GM19324 (cell line): Measurements from ENCODE around the gene PNMA6F.

Experiments used
- ATAC-seq: cut with Tn5 transposase; IDR thresholded peaks from one replicate; pipeline ENCODE4 v1.9.1; 2021; ENCODE audit warnings: mild to moderate bottlenecking, moderate library complexity; ENCODE audit not compliant: unreplicated experiment, low FRiP score

PNMA6F gene

GRCh38 chrX:153321381-153322124, at the start of gene PNMA6F:
Gene PNMA6F (minus strand): TSS chrX:153321767. CDS start chrX:153320674, 1,093 bp downstream.
- no peak for ATAC-seq

DNA sequence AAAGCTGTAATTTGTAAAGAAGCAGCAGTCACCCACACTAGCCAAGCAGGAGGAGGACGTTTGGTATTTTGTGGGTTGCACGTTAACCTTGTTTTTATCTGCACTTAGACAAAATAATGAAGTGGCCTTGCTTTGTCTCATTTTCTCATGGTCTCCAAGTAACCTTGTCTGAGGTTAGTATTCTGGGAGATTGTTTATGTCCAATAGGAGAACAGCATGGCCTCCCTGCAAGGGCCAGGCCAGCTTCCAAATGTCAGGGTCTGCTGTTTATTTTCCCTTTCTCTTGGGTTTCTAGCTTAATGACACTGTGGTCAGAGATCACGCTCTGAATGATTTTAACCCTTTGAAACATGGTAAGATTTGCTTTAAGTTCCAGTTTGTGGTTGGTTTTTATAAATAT, 49.7 kb upstream of the PNMA6F start:
- ATAC-seq = no peak

DNA sequence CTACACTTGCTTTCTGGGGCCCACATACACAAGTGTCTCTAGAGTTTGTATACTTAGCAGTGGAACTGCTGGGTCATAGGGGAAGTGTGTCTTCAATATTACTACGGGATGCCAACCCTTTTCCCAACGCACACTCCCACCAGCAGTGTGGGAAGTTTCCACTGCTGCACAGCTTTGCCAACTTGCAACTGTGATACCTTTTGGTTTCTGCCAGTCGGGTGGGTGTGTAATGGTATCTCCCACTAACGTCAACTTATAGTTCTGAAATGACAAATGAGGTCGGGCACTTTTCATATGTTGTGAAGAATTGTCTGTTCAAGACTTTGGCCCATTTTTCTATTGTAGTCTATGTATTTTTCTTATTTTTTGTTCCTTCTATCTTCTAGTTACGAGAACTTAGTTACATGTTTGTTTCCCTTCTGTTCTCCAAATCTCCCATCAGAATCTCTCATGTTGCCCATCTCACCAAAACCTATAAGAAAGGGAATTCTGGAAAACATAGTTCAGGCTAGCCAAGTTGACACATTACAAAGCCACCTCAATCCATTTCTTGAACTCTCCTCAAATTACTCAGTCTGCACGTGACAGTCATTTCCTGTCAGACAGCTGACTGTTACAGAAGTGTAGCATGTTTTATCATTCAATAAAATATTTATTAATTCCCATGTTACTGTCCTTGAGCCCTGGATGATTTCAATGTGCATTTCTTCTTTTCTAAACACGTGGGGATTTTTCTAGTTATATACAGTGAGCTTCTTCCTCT, 48.9 kb upstream of the PNMA6F start:
- ATAC-seq = no peak

- no peak for ATAC-seq
These were observed 45.4 kb upstream of the PNMA6F start for GRCh38 chrX:153366878-153367538.

DNA sequence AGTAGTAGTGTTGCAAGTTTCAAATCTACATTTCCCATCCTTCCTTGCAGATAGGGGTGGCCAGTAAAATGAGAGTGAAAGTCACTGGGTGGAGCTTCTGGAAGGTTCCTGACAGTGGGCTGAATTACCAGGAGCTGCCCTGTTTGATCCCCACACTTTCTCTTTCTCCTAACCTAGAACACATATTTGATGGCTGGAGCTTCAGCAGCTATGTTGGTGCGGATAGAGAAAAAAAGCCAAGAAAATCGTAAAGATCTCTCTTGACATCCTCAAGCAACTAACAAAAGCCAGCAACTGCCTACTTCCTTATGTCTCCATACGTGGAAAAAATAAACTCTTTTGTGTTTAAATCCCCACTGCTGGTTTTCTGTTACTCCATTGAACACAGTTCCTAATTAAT, 44.6 kb upstream of the PNMA6F start:
- no peak for ATAC-seq

DNA sequence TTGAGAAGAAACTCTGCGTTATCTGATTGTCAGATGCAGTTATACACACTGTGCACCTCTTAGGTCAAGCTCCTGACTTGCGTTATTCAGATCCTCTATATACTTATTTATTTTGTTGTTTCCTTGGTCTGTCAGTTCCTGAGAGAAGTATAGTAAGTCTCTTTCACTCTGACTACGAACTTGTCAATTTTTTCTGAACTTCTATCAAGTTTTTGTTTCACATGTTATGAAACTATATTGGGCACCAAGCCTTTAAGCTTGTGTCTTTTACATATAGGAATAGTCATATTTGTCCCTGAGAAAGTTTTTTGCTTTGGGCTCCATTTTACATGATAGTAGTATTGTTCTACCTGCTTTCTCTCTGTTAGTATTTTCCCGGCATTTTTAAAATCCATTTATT, 44.1 kb upstream of the PNMA6F start:
- ATAC-seq = no peak

GRCh38 chrX:153361781-153362397, 40.3 kb upstream of the PNMA6F start:
- no peak for ATAC-seq

DNA sequence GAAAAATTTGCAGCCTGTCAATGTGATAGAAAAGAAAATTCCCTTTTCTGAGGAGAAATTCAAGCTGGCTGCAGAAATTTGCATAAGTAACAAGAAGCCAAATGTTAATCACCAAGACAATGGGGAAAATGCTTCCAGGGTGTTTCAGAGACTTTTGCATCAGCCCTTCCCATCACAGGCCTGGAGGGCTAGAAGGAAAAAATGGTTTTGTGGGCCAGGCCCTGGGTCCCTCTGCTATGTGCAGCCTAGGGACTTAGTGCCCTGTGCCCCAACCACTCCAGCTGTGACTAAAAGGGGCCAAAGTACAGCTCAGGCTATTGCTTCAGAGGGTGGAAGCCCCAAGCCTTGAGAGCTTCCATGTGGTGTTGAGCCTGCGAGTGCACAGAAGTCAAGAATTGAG, 36.3 kb upstream of the PNMA6F start:
- no peak for ATAC-seq

DNA sequence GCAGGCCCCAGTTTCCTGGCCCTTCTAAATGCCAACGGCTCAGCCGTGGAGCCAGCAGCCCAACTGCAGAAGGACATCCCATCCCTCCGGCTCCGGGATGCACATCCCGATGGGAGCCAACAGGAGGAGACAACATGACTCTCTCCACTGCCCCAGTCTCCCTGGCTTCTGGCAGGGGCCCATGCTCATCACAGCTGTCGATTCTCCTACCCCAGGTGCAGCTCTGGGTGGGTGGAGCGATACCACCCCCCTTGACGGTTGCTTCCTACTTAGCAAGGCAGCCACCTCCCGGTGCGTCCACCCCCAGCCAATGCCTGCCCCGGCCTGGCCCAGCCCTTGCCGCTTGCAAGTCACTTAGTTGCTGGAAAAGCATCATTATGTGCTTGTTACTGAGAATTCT, 31.8 kb upstream of the PNMA6F start:
- ATAC-seq = no peak

DNA sequence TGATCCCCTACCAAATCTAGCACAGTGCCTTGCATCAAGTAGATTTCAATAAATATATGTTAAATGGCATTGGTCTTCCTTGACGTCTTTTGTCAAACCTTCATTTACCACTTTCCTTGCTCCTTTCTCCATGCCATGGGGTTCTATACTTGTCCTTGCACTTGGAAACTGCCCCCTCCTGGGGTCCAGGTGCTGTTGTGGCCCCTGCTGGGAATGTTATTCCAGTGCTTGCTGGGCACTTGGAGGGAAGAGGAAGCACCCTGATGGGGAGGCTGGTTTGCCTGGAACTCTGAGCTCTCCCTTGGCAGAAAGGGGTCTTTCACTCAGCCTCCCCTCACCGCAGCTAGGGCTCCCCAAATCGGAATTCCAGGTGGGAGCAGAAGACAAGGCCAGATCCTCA, 31.3 kb upstream of the PNMA6F start:
- no peak for ATAC-seq

DNA sequence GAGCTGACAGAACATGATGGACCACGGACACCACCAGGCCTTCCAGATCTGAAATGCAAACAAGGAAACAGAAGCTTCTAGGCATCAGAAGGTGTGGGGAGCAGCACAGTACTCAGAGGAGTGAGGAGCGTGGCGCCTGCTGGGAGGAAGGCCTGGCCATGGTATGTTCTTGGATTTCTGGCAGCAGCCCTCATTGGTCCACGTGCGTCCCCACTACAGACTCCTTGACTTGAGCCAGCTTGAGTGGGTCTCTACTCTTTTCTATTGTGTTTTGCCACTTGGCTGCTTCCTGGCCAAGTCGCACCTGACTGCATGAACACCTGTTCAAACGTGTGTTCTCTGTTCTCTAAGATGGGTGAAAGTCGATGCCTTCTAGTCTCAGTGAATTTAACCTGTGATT, 30.4 kb upstream of the PNMA6F start:
- no peak for ATAC-seq

GRCh38 chrX:153349952-153350351, 28.4 kb upstream of the PNMA6F start:
- no peak for ATAC-seq

DNA sequence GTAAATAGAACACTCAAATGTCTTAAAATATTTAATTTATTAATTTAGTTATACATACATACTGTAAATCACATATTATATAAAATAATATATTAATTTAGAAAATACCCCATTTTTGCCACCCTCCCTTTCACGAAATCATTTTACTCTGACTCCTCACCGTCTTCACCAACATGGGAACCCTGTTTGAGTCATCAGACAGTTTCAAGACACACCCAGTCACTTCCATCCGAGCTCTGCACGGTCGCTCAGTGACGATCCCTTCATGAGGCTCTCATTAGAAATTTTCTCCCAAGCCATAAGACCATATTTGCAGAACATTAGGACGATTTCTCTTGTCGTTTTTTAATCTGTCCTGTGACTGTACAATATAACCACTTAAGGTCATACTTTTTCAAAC, 26.9 kb upstream of the PNMA6F start:
- ATAC-seq = no peak

DNA sequence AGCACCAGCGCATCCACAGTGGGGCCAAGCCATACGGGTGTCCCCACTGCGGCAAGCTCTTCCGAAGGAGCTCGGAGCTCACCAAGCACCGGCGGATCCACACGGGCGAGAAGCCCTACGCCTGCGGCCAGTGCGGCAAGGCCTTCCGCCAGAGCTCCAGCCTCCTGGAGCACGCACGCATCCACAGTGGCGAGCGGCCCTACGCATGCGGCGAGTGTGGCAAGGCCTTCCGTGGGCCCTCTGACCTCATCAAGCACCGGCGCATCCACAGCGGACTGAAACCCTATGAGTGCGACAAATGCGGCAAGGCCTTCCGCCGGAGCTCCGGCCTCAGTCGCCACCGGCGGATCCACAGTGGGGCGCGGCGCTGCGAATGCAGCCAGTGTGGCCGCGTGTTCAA, 26.0 kb upstream of the PNMA6F start:
- ATAC-seq = no peak

DNA sequence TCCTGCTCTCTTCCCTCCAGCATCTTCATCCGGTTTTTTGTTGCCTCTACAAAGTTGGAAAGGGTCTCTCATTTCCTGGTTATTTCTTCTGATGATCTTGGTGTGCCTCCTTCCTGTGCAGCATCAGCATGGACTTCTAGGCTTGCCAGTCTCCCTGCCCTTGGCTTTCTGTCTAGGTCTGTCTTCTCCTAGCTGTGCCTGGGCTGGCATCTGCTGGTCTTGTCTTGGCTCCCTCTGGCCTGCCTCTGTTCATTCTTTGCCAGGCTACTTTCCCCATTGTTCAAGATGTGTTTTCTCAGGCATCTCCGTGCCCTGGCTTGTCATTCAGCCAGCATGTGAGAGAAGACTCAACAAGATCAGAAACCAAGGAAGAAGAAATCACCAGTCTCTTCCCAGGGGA, 22.1 kb upstream of the PNMA6F start:
- ATAC-seq = no peak

DNA sequence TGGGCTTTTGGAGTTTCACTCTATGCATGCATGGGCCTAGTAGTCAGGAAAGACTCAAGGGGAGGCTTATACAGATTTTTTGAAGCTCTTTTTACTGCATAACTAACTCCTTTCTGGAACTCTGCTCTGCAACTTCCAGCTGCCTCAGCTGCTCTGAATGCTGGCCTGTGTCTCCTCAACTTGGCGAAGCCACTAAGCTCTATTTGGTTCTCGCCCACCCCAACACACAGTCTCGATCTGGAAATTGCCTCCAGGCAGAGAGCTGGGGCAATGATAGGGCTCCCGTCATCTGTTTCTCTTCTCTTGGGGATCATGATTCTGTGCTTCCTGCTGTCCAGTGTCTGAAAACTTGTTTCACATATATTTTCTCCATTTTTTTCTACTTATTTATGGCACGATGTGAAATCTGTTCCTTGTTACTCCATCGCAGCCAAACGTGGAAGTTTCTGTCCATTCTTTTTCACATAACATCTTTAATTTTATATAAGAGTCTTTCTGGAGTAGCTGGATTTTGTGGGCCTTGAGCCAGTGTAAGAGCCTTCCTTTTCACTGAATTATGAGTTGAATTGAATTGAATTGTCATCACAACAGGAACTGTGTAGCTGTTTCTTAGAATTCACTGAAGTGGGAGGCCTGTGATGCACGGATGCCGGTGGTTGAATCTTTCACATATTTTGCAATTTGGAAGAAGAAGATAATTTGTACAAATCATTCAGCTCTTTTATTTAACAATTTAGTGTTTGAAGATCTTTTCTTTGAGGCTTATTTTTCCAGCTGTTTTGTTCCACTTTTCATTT, 21.4 kb upstream of the PNMA6F start:
- ATAC-seq = no peak

GRCh38 chrX:153340111-153340510, 18.5 kb upstream of the PNMA6F start:
- ATAC-seq = no peak

GRCh38 chrX:153339662-153340061, 18.1 kb upstream of the PNMA6F start:
- ATAC-seq = no peak

- no peak for ATAC-seq
These were observed 17.3 kb upstream of the PNMA6F start for GRCh38 chrX:153338836-153339235.

DNA sequence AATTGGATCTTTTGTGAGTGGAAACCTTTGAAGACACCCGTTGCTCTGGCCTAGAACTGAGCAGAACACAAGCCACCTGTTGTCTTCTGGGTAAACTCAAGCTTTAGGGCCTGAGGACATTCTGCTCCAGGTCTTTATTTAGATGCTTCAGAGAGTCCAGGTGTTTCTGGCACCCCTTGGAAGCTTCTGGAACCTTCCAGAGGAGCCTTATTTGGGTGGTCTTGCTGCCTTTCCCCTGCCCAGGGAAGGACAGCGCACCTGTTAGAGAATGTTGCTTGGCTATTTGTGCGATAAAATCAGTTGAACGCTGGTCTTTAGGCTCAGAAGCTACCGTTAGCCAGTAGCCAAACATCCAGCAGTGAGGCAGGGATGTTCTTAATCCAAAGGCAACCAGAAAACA, 15.4 kb upstream of the PNMA6F start:
- no peak for ATAC-seq
